WTC11 (cell line): Measurements from ENCODE around the gene DDAH2. TPM values are rescaled to one million over a fixed set of nuclear protein-coding genes. Genes with fewer than 3 reads are reported as not detected.

Source experiments
- ATAC-seq: fragments of 200-7000 bp; cut with Tn5 transposase; 2 replicates; pipeline ENCODE4 v1.10.0; 2021; ENCODE audit warnings: mild to moderate bottlenecking, moderate library complexity
- CTCF ChIA-PET: fragments of 300-600 bp; sonication (Branson Sonifier 250); formaldehyde crosslinking; loops from one replicate; lab custom pipeline; 2021; ENCODE audit warnings: antibody characterized with exemption; lab: Charles Lee
- POLR2A ChIA-PET: fragments of 350-600 bp; sonication (Branson Sonifier 250); formaldehyde crosslinking; loops from one replicate; lab custom pipeline; 2021; ENCODE audit warnings: antibody characterized with exemption; lab: Charles Lee
- DNase-seq: peaks from one replicate; pipeline ENCODE4 v3.0.0; 2021; ENCODE audit warnings: low spot score
- H3K27ac Mint-ChIP-seq: 2 replicates; pipeline ENCODE4 v1.8.0; 2021; ENCODE audit warnings: mixed read lengths
- H3K27me3 Mint-ChIP-seq: 2 replicates; pipeline ENCODE4 v1.8.0; 2021; ENCODE audit warnings: low read depth, mild to moderate bottlenecking, moderate library complexity, mixed read lengths
- H3K36me3 Mint-ChIP-seq: 2 replicates; pipeline ENCODE4 v1.8.0; 2021; ENCODE audit warnings: mixed read lengths
- H3K4me1 Mint-ChIP-seq: 2 replicates; pipeline ENCODE4 v1.8.0; 2022; ENCODE audit warnings: mixed read lengths
- H3K4me3 Mint-ChIP-seq: 2 replicates; pipeline ENCODE4 v1.8.0; 2021; ENCODE audit warnings: mild to moderate bottlenecking, moderate library complexity, mixed read lengths
- H3K9me3 Mint-ChIP-seq: 2 replicates; pipeline ENCODE4 v1.8.0; 2021; ENCODE audit warnings: mixed read lengths
- ARID4B ChIP-seq: sonication (generic); formaldehyde crosslinking; IDR thresholded peaks from 2 replicates; pipeline ENCODE4 v1.8.0; 2023; ENCODE audit warnings: missing genetic modification reagents, mild to moderate bottlenecking, borderline replicate concordance
- ETV6 ChIP-seq: sonication (generic); formaldehyde crosslinking; IDR thresholded peaks from 2 replicates; pipeline ENCODE4 v1.8.1; 2022; ENCODE audit warnings: mild to moderate bottlenecking, missing genetic modification reagents
- FOXP4 ChIP-seq: sonication (generic); formaldehyde crosslinking; IDR thresholded peaks from 2 replicates; pipeline ENCODE4 v1.8.0; 2022; ENCODE audit warnings: mild to moderate bottlenecking, missing genetic modification reagents
- GABPB1 ChIP-seq: sonication (generic); formaldehyde crosslinking; IDR thresholded peaks from 2 replicates; pipeline ENCODE4 v1.8.1; 2023; ENCODE audit warnings: mild to moderate bottlenecking, missing genetic modification reagents
- HMGA2 ChIP-seq: fragments of 250-450 bp; sonication (Bioruptor Pico); IDR thresholded peaks from 2 replicates; pipeline ENCODE4 v1.4.0; 2021; ENCODE audit warnings: mild to moderate bottlenecking, moderate library complexity
- MYBL2 ChIP-seq: sonication (generic); formaldehyde crosslinking; IDR thresholded peaks from 2 replicates; pipeline ENCODE4 v1.8.1; 2023; ENCODE audit warnings: mild to moderate bottlenecking, moderate library complexity, missing genetic modification reagents
- NFE2L1 ChIP-seq: sonication (generic); formaldehyde crosslinking; IDR thresholded peaks from 2 replicates; pipeline ENCODE4 v1.8.1; 2023; ENCODE audit warnings: missing genetic modification reagents
- SOX15 ChIP-seq: fragments of 250-450 bp; sonication (Bioruptor Pico); IDR thresholded peaks from 2 replicates; pipeline ENCODE4 v1.9.0; 2021; ENCODE audit warnings: mild to moderate bottlenecking
- SP1 ChIP-seq: sonication (generic); formaldehyde crosslinking; conservative IDR thresholded peaks from 2 replicates; pipeline ENCODE4 v1.8.1; 2022; ENCODE audit warnings: missing genetic modification reagents
- ZNF121 ChIP-seq: sonication (generic); formaldehyde crosslinking; IDR thresholded peaks from 2 replicates; pipeline ENCODE4 v1.8.0; 2023; ENCODE audit warnings: missing genetic modification reagents
- ZSCAN18 ChIP-seq: fragments of 250-450 bp; sonication (Bioruptor Pico); IDR thresholded peaks from 2 replicates; pipeline ENCODE4 v2.1.2; 2022; ENCODE audit warnings: mild to moderate bottlenecking, moderate library complexity
- total RNA-seq: library from RNA; stranded (reverse); gene quantifications from 3 replicates; pipeline ENCODE4 v1.2.3, GENCODE V29; 2021
- TF ChIP-seq, protein P1 (sequence below): sonication (generic); formaldehyde crosslinking; IDR thresholded peaks from 2 replicates; pipeline ENCODE4 v1.8.0; 2023; ENCODE audit warnings: mild to moderate bottlenecking, missing genetic modification reagents

Gene DDAH2
- total RNA-seq, 1 experiment from 2014 or later: 67.3 TPM

GRCh38 chr6:31736021-31736767, 7.1 kb upstream of the DDAH2 start, which contains the start of gene CLIC1:
CLIC1 (minus strand) TSS chr6:31736530; CDS start chr6:31736300, 230 bp downstream.
- ATAC-seq (peak; percentile 26), DNase-seq (peak; percentile 81)
- H3K4me3 Mint-ChIP-seq: peak within 1 kb of the TSS; percentile 93
- H3K4me1 Mint-ChIP-seq: peaks cover 41% of the 10 kb centered on the region
- peak within 1 kb of the TSS; percentile 90 for H3K27ac Mint-ChIP-seq
- H3K27me3 Mint-ChIP-seq: no peaks in the 10 kb centered on the region; the same call in 1 of the 2 replicates
- POLR2A ChIA-PET: interaction anchor here (1.0 to 2.5 kb wide), 5 partner anchors 17 to 91 kb away, joined by 3 to 7 read pairs (median 4); partner anchors contain the start of genes BAG6 and HSPA1B
- no peaks in the 10 kb centered on the region for H3K9me3 Mint-ChIP-seq
- TF ChIP-seq ZSCAN18 (CRISPR knock-in tag): no peak
- TF ChIP-seq ETV6 (CRISPR knock-in tag): 0 out of 2 replicates have a peak, but pooled peaks have one; percentile 1
- no peak for TF ChIP-seq HMGA2
- TF ChIP-seq GABPB1 (CRISPR knock-in tag): peak; percentile 71
- TF ChIP-seq MYBL2 (CRISPR knock-in tag): 0 out of 2 replicates have a peak, but pooled peaks have one; percentile 33
- TF ChIP-seq SP1 (CRISPR knock-in tag): peak; percentile 69
- TF ChIP-seq NFE2L1 (CRISPR knock-in tag): peak; percentile 94
- no peak for TF ChIP-seq SOX15 (CRISPR knock-in tag)
- no peak for TF ChIP-seq ARID4B
- TF ChIP-seq, all 79 proteins: peak for 5
- CTCF ChIA-PET: interaction anchor here (0.6 to 7.1 kb wide), 13 partner anchors 12 to 216 kb away, joined by 3 to 62 read pairs (median 4); partner anchors contain the start of genes C6orf47, LSM2 and LY6G5C
- peaks cover 25% of the 10 kb centered on the region for H3K36me3 Mint-ChIP-seq

DNA sequence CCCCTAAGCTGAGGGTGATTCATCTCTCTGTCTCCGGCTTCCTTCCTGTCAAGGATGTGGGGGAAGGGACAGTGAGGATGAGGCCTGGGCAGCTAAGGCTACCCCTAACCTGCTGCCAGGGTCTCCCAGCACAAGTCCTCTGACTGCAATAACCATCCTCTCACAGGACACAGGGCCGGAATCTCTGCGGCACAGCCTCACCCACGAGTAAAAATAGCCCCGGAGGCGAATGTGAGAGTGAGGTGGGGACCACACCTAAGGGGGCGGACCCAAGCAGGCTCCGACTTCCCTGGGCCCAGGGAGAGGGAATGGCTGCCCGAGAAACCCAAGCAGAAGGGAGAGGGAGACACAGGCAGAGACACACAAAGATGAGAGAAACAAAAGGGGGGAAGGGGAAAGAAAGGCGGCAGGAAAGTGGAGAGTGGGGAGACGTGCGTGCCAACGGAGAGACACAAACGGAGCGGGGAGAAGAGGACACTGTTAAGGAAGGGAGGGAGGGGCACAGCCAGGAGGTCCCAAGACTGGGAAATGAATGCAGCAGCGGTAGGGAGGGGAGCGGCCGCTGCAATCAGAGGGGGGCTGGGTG, 5.8 kb upstream of the DDAH2 start:
- no peaks in the 10 kb centered on the region; the same call in 1 of the 2 replicates for H3K27me3 Mint-ChIP-seq
- H3K36me3 Mint-ChIP-seq: peaks cover 27% of the 10 kb centered on the region
- ATAC-seq (peak; percentile 31), DNase-seq (no peak)
- TF ChIP-seq FOXP4 (CRISPR knock-in tag): no peak
- peak; percentile 59; the same call in 1 of the 2 replicates for TF ChIP-seq ARID4B
- 0 out of 2 replicates have a peak, but pooled peaks have one; percentile 9 for TF ChIP-seq GABPB1 (CRISPR knock-in tag)
- TF ChIP-seq ZNF121 (CRISPR knock-in tag): 0 out of 2 replicates have a peak, but pooled peaks have one; percentile 5
- TF ChIP-seq, protein P1, sequence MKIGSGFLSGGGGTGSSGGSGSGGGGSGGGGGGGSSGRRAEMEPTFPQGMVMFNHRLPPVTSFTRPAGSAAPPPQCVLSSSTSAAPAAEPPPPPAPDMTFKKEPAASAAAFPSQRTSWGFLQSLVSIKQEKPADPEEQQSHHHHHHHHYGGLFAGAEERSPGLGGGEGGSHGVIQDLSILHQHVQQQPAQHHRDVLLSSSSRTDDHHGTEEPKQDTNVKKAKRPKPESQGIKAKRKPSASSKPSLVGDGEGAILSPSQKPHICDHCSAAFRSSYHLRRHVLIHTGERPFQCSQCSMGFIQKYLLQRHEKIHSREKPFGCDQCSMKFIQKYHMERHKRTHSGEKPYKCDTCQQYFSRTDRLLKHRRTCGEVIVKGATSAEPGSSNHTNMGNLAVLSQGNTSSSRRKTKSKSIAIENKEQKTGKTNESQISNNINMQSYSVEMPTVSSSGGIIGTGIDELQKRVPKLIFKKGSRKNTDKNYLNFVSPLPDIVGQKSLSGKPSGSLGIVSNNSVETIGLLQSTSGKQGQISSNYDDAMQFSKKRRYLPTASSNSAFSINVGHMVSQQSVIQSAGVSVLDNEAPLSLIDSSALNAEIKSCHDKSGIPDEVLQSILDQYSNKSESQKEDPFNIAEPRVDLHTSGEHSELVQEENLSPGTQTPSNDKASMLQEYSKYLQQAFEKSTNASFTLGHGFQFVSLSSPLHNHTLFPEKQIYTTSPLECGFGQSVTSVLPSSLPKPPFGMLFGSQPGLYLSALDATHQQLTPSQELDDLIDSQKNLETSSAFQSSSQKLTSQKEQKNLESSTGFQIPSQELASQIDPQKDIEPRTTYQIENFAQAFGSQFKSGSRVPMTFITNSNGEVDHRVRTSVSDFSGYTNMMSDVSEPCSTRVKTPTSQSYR: peak; percentile 94; the same call in 1 of the 2 replicates
- POLR2A ChIA-PET: interaction anchor here (0.6 to 2.5 kb wide), 5 partner anchors 21 to 158 kb away, joined by 3 to 7 read pairs (median 3); partner anchors contain the start of genes BAG6 and HSPA1B
- peak overlapping the region; percentile 32 for H3K27ac Mint-ChIP-seq
- H3K9me3 Mint-ChIP-seq: no peaks in the 10 kb centered on the region
- H3K4me1 Mint-ChIP-seq: peaks cover 43% of the 10 kb centered on the region
- H3K4me3 Mint-ChIP-seq: peak overlapping the region; percentile 93
- CTCF ChIA-PET: interaction anchor here (0.6 to 7.1 kb wide), 11 partner anchors 32 to 1315 kb away, joined by 3 to 62 read pairs (median 4); partner anchors contain the start of genes ABHD16A, LSM2 and LY6G5C
